Esophagus squamous epithelium (tissue), 4 donors: Measurements from ENCODE around the gene HLA-DPB1.

Experiments
- POLR2A ChIP-seq, 4 donors: fragments of 450-650 bp; IDR thresholded peaks; one replicate each; pipeline ENCODE4 v1.6.1; 2017; ENCODE audit warnings: antibody characterized with exemption in 4 of 4, mild to moderate bottlenecking in 4 of 4, moderate library complexity in 3 of 4
- TF ChIP-seq, protein P1 (sequence below), 6 experiments: fragments of 450-650 bp in 4 of 6; fragments of 200-600 bp in 2 of 6; sonication (generic) in 2 of 6; IDR thresholded peaks; one replicate each; pipeline ENCODE4 v1.5.1; 2016 to 2019; ENCODE audit warnings: antibody characterized with exemption in 6 of 6, mild to moderate bottlenecking in 4 of 6, moderate library complexity in 4 of 6

DNA sequence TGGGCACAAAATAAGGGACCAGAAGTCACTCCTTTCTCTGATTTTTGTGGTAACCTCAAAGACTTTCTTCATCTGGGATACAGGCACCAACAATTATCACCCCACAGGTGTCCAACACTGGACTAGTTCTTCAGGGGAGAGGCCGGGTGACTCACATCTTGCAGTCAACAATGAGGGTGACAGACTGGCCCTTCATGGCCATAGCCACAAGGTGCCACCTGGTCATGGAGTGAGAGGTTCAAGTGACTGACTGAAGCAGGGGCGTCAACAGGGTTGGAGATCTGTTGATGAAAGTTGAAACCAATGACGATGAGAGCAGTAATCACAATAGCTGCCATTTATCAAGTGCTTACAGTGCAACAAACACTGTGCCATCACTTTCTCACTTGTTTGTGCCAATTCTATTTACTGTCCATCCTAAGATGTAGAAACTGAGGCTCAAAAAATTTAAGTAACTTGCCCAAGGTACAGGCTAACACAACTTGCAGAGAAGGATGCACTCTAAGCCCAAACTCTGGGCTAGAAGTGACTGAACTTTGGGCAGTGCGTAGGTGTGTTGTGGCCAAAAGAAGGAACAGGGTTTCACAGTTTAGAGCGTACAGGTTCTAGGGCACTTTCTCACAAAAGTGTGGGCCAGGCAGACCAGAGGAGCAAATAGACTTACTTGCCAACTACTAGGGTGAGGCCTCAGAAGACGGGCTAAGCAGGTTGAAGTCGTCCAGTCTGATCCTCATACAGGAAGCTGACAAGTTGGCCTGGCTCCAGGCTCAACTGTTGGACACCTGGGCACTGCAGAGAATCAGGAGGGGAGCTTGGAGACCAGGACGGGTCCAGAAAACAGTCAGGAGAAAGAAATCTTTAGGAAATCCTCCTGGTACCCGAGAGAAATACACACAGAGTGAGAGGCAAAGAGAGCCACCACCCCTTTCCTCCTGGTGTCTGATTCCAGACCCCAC, 30.4 kb downstream of the HLA-DPB1 start:
- TF ChIP-seq, protein P1, sequence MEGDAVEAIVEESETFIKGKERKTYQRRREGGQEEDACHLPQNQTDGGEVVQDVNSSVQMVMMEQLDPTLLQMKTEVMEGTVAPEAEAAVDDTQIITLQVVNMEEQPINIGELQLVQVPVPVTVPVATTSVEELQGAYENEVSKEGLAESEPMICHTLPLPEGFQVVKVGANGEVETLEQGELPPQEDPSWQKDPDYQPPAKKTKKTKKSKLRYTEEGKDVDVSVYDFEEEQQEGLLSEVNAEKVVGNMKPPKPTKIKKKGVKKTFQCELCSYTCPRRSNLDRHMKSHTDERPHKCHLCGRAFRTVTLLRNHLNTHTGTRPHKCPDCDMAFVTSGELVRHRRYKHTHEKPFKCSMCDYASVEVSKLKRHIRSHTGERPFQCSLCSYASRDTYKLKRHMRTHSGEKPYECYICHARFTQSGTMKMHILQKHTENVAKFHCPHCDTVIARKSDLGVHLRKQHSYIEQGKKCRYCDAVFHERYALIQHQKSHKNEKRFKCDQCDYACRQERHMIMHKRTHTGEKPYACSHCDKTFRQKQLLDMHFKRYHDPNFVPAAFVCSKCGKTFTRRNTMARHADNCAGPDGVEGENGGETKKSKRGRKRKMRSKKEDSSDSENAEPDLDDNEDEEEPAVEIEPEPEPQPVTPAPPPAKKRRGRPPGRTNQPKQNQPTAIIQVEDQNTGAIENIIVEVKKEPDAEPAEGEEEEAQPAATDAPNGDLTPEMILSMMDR (IDR thresholded peaks at IDR 0.05) = no peak
- no peak for TF ChIP-seq POLR2A (IDR thresholded peaks at IDR 0.05)
